Activated CD4-positive, alpha-beta T cell treated with anti-CD3 and anti-CD28 coated beads, Interleukin-2, amount 50 U/mL, for 48 hours (primary cell): ENCODE measurements around the gene TANK.
A peak's percentile ranks its signal among the peaks of the same experiment; 100 is the strongest.
"Not testable (repeated sequence)": the region's sequence is repeated elsewhere in the genome, so short reads cannot be mapped to it uniquely, and the experiment has no call there.

Experiments used
- DNase-seq, 2 experiments: peaks; one replicate each; pipeline ENCODE4 v3.0.0-alpha.2; 2020

The TANK gene

GRCh38 chr2:161160226-161161073 lies at the start of gene TANK:
Gene TANK, plus strand, starts transcription at chr2:161160428. Its CDS starts 19,235 bp downstream, at chr2:161179663.
- peak; percentile 87 to 93 for DNase-seq

- DNase-seq, result no peak
These were observed 48.7 kb upstream of the TANK start for GRCh38 chr2:161111531-161111930.

GRCh38 chr2:161112908-161113307 lies 47.3 kb upstream of the TANK start:
- DNase-seq, result no peak

- DNase-seq, result no peak
These were observed 46.3 kb upstream of the TANK start for GRCh38 chr2:161113693-161114575.

- DNase-seq, result no peak
These were observed 45.0 kb upstream of the TANK start for GRCh38 chr2:161115205-161115604.

GRCh38 chr2:161115605-161116380 lies 44.4 kb upstream of the TANK start:
- DNase-seq, result no peak

- DNase-seq, result no peak
These were observed 43.7 kb upstream of the TANK start for GRCh38 chr2:161116509-161116908.

- DNase-seq, result no peak
These were observed 42.7 kb upstream of the TANK start for GRCh38 chr2:161117506-161117905.

GRCh38 chr2:161118722-161119121 lies 41.5 kb upstream of the TANK start:
- DNase-seq, result no peak

GRCh38 chr2:161119483-161119882 lies 40.7 kb upstream of the TANK start:
- DNase-seq, result no peak

GRCh38 chr2:161120775-161121174 lies 39.5 kb upstream of the TANK start:
- DNase-seq, result no peak

GRCh38 chr2:161121622-161122021 lies 38.6 kb upstream of the TANK start:
- DNase-seq, result no peak

- DNase-seq, result peak in 1 of 2 experiments; percentile 38
These were observed 37.3 kb upstream of the TANK start for GRCh38 chr2:161122772-161123530.

GRCh38 chr2:161123531-161124030 lies 36.6 kb upstream of the TANK start:
- DNase-seq, result no peak

GRCh38 chr2:161124201-161124600 lies 36.0 kb upstream of the TANK start:
- no peak for DNase-seq

GRCh38 chr2:161128885-161129284 lies 31.3 kb upstream of the TANK start:
- no peak for DNase-seq

- DNase-seq, result no peak
These were observed 29.9 kb upstream of the TANK start for GRCh38 chr2:161130354-161130753.

GRCh38 chr2:161131074-161131680 lies 29.1 kb upstream of the TANK start:
- DNase-seq, result no peak

GRCh38 chr2:161131804-161132203 lies 28.4 kb upstream of the TANK start:
- DNase-seq, result no peak

GRCh38 chr2:161132384-161132783 lies 27.8 kb upstream of the TANK start:
- DNase-seq, result not testable (repeated sequence)

- DNase-seq, result no peak
These were observed 26.9 kb upstream of the TANK start for GRCh38 chr2:161133366-161133765.
